ENCODE data around the gene ATRX.

ATRX gene

GRCh38 chrX:77675986-77676385, 110.0 kb downstream of the ATRX start:
- Histone ChIP-seq H3K9me3 (ENCODE audit: control insufficient read depth, insufficient read depth, low read length) (peaks cover 26% of the 10 kb centered on the region), H3K4me3 (ENCODE audit: low read depth, low read length) (no peak overlapping the region), H3K27ac (ENCODE audit: low read depth, low read length) (no peak overlapping the region), H3K36me3 (ENCODE audit: control insufficient read depth, insufficient read depth, low read length) (peaks cover 13% of the 10 kb centered on the region), H3K27me3 (ENCODE audit: control insufficient read depth, insufficient read depth, low read length) (no peaks in the 10 kb centered on the region), H3K4me1 (ENCODE audit: control insufficient read depth, insufficient read depth, low read length) (no peaks in the 10 kb centered on the region), H3K9ac (ENCODE audit: low read depth, low read length) (no peak overlapping the region)

- Histone ChIP-seq H3K27me3 (ENCODE audit: control insufficient read depth, insufficient read depth, low read length) (no peaks in the 10 kb centered on the region), H3K9ac (ENCODE audit: low read depth, low read length) (no peak overlapping the region)
Observed at GRCh38 chrX:77668391-77669237, 117.4 kb downstream of the ATRX start.

GRCh38 chrX:77658886-77659285, 127.1 kb downstream of the ATRX start:
- Histone ChIP-seq H3K27ac (ENCODE audit: low read depth, low read length) (no peak overlapping the region), H3K9ac (ENCODE audit: low read depth, low read length) (no peak overlapping the region), H3K27me3 (ENCODE audit: control insufficient read depth, insufficient read depth, low read length) (no peaks in the 10 kb centered on the region), H3K36me3 (ENCODE audit: control insufficient read depth, insufficient read depth, low read length) (peaks cover 32% of the 10 kb centered on the region), H3K4me3 (ENCODE audit: low read depth, low read length) (no peak overlapping the region), H3K4me1 (ENCODE audit: control insufficient read depth, insufficient read depth, low read length) (no peaks in the 10 kb centered on the region), H3K9me3 (ENCODE audit: control insufficient read depth, insufficient read depth, low read length) (peaks cover 20% of the 10 kb centered on the region)

More at GRCh38 chrX:77668391-77669237, 117.4 kb downstream of the ATRX start:
- no peak overlapping the region for H3K4me3 ChIP-seq (ENCODE audit: low read depth, low read length)
- no peaks in the 10 kb centered on the region for H3K4me1 ChIP-seq (ENCODE audit: control insufficient read depth, insufficient read depth, low read length)
- peaks cover 4% of the 10 kb centered on the region for H3K36me3 ChIP-seq (ENCODE audit: control insufficient read depth, insufficient read depth, low read length)
- no peak overlapping the region for H3K27ac ChIP-seq (ENCODE audit: low read depth, low read length)
- peaks cover 11% of the 10 kb centered on the region for H3K9me3 ChIP-seq (ENCODE audit: control insufficient read depth, insufficient read depth, low read length)

- H3K9me3 ChIP-seq (ENCODE audit: control insufficient read depth, insufficient read depth, low read length): peaks cover 32% of the 10 kb centered on the region
- H3K36me3 ChIP-seq (ENCODE audit: control insufficient read depth, insufficient read depth, low read length): peaks cover 46% of the 10 kb centered on the region
- no peaks in the 10 kb centered on the region for H3K4me1 ChIP-seq (ENCODE audit: control insufficient read depth, insufficient read depth, low read length)
- no peaks in the 10 kb centered on the region for H3K27me3 ChIP-seq (ENCODE audit: control insufficient read depth, insufficient read depth, low read length)
- no peak overlapping the region for H3K9ac ChIP-seq (ENCODE audit: low read depth, low read length)
- H3K27ac ChIP-seq (ENCODE audit: low read depth, low read length): no peak overlapping the region
- no peak overlapping the region for H3K4me3 ChIP-seq (ENCODE audit: low read depth, low read length)
Observed at GRCh38 chrX:77652095-77652494, 133.9 kb downstream of the ATRX start.

GRCh38 chrX:77640702-77641101, 145.3 kb downstream of the ATRX start:
- no peaks in the 10 kb centered on the region for H3K4me1 ChIP-seq (ENCODE audit: control insufficient read depth, insufficient read depth, low read length)
- H3K4me3 ChIP-seq (ENCODE audit: low read depth, low read length): no peak overlapping the region
- H3K9me3 ChIP-seq (ENCODE audit: control insufficient read depth, insufficient read depth, low read length): peaks cover 40% of the 10 kb centered on the region; the same call in 1 of the 2 replicates
- H3K36me3 ChIP-seq (ENCODE audit: control insufficient read depth, insufficient read depth, low read length): peaks cover 26% of the 10 kb centered on the region
- H3K27ac ChIP-seq (ENCODE audit: low read depth, low read length): no peak overlapping the region
- no peaks in the 10 kb centered on the region for H3K27me3 ChIP-seq (ENCODE audit: control insufficient read depth, insufficient read depth, low read length)
- no peak overlapping the region for H3K9ac ChIP-seq (ENCODE audit: low read depth, low read length)

GRCh38 chrX:77639820-77640219, 146.2 kb downstream of the ATRX start:
- peaks cover 34% of the 10 kb centered on the region; the same call in 1 of the 2 replicates for H3K9me3 ChIP-seq (ENCODE audit: control insufficient read depth, insufficient read depth, low read length)
- no peak overlapping the region for H3K4me3 ChIP-seq (ENCODE audit: low read depth, low read length)
- no peak overlapping the region for H3K9ac ChIP-seq (ENCODE audit: low read depth, low read length)
- H3K36me3 ChIP-seq (ENCODE audit: control insufficient read depth, insufficient read depth, low read length): peaks cover 22% of the 10 kb centered on the region
- H3K4me1 ChIP-seq (ENCODE audit: control insufficient read depth, insufficient read depth, low read length): no peaks in the 10 kb centered on the region
- H3K27me3 ChIP-seq (ENCODE audit: control insufficient read depth, insufficient read depth, low read length): no peaks in the 10 kb centered on the region
- no peak overlapping the region for H3K27ac ChIP-seq (ENCODE audit: low read depth, low read length)

GRCh38 chrX:77638397-77638796, 147.6 kb downstream of the ATRX start:
- H3K27me3 ChIP-seq (ENCODE audit: control insufficient read depth, insufficient read depth, low read length): no peaks in the 10 kb centered on the region
- H3K9ac ChIP-seq (ENCODE audit: low read depth, low read length): no peak overlapping the region
- H3K4me1 ChIP-seq (ENCODE audit: control insufficient read depth, insufficient read depth, low read length): no peaks in the 10 kb centered on the region
- no peak overlapping the region for H3K27ac ChIP-seq (ENCODE audit: low read depth, low read length)
- H3K9me3 ChIP-seq (ENCODE audit: control insufficient read depth, insufficient read depth, low read length): peaks cover 42% of the 10 kb centered on the region
- peaks cover 34% of the 10 kb centered on the region for H3K36me3 ChIP-seq (ENCODE audit: control insufficient read depth, insufficient read depth, low read length)
- H3K4me3 ChIP-seq (ENCODE audit: low read depth, low read length): no peak overlapping the region

DNA sequence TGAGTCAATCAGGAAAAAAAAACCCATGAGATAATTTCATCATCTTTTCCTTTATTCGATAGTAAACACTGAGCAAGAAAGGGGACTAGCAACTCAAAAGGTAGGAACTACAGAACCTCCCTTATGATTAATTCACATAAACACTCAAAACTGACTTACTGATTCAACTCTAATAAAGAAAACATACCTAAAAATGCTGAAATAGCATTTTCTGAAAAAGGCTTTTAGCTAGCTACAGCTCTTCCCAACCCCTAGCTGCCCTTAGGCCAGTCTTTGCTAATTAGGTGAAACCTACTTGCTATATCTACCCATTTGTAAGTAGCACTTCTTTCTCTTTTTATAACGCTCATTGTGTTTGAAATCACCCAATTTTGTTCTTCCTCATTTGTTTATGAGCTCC, 150.6 kb downstream of the ATRX start:
- no peak overlapping the region for H3K4me3 ChIP-seq (ENCODE audit: low read depth, low read length)
- H3K9me3 ChIP-seq (ENCODE audit: control insufficient read depth, insufficient read depth, low read length): peaks cover 48% of the 10 kb centered on the region
- no peak overlapping the region for H3K9ac ChIP-seq (ENCODE audit: low read depth, low read length)
- H3K36me3 ChIP-seq (ENCODE audit: control insufficient read depth, insufficient read depth, low read length): peaks cover 50% of the 10 kb centered on the region
- no peak overlapping the region for H3K27ac ChIP-seq (ENCODE audit: low read depth, low read length)
- no peaks in the 10 kb centered on the region for H3K4me1 ChIP-seq (ENCODE audit: control insufficient read depth, insufficient read depth, low read length)
- no peaks in the 10 kb centered on the region for H3K27me3 ChIP-seq (ENCODE audit: control insufficient read depth, insufficient read depth, low read length)

GRCh38 chrX:77628294-77629025, 157.6 kb downstream of the ATRX start:
- Histone ChIP-seq H3K4me3 (ENCODE audit: low read depth, low read length) (no peak overlapping the region), H3K4me1 (ENCODE audit: control insufficient read depth, insufficient read depth, low read length) (0 out of 2 replicates have a peak, but pooled peaks cover under 1% of the 10 kb centered on the region), H3K36me3 (ENCODE audit: control insufficient read depth, insufficient read depth, low read length) (peaks cover 16% of the 10 kb centered on the region), H3K27me3 (ENCODE audit: control insufficient read depth, insufficient read depth, low read length) (no peaks in the 10 kb centered on the region), H3K27ac (ENCODE audit: low read depth, low read length) (no peak overlapping the region), H3K9me3 (ENCODE audit: control insufficient read depth, insufficient read depth, low read length) (peaks cover 25% of the 10 kb centered on the region), H3K9ac (ENCODE audit: low read depth, low read length) (no peak overlapping the region)

DNA sequence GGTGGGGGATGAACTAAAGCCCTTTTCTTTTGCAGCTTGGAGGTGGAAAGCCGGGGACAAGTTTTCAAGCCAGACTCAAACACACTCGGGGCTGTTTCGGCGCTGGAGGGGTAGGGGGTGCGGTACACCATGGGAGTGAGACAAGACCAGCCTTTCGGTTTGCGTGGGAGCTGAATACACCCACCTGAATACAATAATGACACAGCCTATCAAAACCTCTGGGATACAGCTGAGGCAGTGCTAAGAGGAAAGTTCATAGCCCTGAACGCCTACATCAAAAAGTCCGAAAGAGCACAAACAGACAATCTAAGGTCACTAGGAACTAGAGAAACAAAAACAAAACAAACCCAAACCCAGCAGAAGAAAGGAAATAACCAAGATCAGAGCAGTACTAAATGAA, 163.3 kb downstream of the ATRX start:
- H3K9ac ChIP-seq (ENCODE audit: low read depth, low read length): no peak overlapping the region
- peak overlapping the region; percentile 66 for H3K27ac ChIP-seq (ENCODE audit: low read depth, low read length)
- H3K4me1 ChIP-seq (ENCODE audit: control insufficient read depth, insufficient read depth, low read length): 0 out of 2 replicates have a peak, but pooled peaks cover 4% of the 10 kb centered on the region
- H3K27me3 ChIP-seq (ENCODE audit: control insufficient read depth, insufficient read depth, low read length): no peaks in the 10 kb centered on the region
- no peak overlapping the region for H3K4me3 ChIP-seq (ENCODE audit: low read depth, low read length)
- H3K36me3 ChIP-seq (ENCODE audit: control insufficient read depth, insufficient read depth, low read length): peaks cover 13% of the 10 kb centered on the region
- peaks cover 25% of the 10 kb centered on the region for H3K9me3 ChIP-seq (ENCODE audit: control insufficient read depth, insufficient read depth, low read length)

DNA sequence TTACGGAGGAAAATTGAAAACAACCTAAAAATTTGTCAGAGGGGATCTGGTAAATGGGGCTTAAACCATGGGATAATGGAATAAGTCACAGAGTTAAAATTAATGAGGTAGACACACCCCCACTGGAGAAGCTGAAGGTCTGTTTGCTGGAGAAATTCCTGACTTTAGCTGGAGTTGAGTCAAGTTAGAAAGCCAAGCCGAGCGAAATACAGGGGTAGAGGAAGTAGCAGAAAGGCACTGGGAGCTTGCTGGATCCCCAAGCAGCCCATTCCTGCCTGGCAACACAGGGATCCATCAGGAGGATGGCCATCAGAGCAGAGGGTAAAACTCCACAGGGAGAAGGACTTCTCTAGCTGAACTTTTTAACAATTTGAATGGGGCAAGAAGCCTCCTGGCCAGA, 163.8 kb downstream of the ATRX start:
- Histone ChIP-seq H3K36me3 (ENCODE audit: control insufficient read depth, insufficient read depth, low read length) (peaks cover 13% of the 10 kb centered on the region), H3K4me3 (ENCODE audit: low read depth, low read length) (no peak overlapping the region), H3K9me3 (ENCODE audit: control insufficient read depth, insufficient read depth, low read length) (peaks cover 21% of the 10 kb centered on the region), H3K27me3 (ENCODE audit: control insufficient read depth, insufficient read depth, low read length) (no peaks in the 10 kb centered on the region), H3K9ac (ENCODE audit: low read depth, low read length) (no peak overlapping the region), H3K4me1 (ENCODE audit: control insufficient read depth, insufficient read depth, low read length) (0 out of 2 replicates have a peak, but pooled peaks cover 4% of the 10 kb centered on the region), H3K27ac (ENCODE audit: low read depth, low read length) (peak overlapping the region; percentile 66)

Measured in HUES48 (cell line).